GM19397 (cell line): ENCODE data around the gene CD8B.
"Not testable (repeated sequence)": the region's sequence is repeated elsewhere in the genome, so short reads cannot be mapped to it uniquely, and the experiment has no call there.

Source experiments
- ATAC-seq: cut with Tn5 transposase; IDR thresholded peaks from one replicate; pipeline ENCODE4 v1.9.1; 2021; ENCODE audit warnings: mild to moderate bottlenecking, moderate library complexity; ENCODE audit not compliant: unreplicated experiment

Gene CD8B

GRCh38 chr2:86861628-86862379 lies at the start of gene CD8B:
TSS of gene CD8B (minus strand) at chr2:86861886. CDS start at chr2:86861865, 21 bp downstream.
- ATAC-seq, result not testable (repeated sequence)

- not testable (repeated sequence) for ATAC-seq
Observed at GRCh38 chr2:86905868-86906267, 44.2 kb upstream of the CD8B start.

- not testable (repeated sequence) for ATAC-seq
Observed at GRCh38 chr2:86900687-86901086, 39.0 kb upstream of the CD8B start.

GRCh38 chr2:86886026-86886425 lies 24.3 kb upstream of the CD8B start:
- ATAC-seq, result not testable (repeated sequence)

- not testable (repeated sequence) for ATAC-seq
Observed at GRCh38 chr2:86882865-86883264, 21.2 kb upstream of the CD8B start.

GRCh38 chr2:86882118-86882665 lies 20.5 kb upstream of the CD8B start:
- not testable (repeated sequence) for ATAC-seq

- not testable (repeated sequence) for ATAC-seq
Observed at GRCh38 chr2:86878986-86879385, 17.3 kb upstream of the CD8B start.

GRCh38 chr2:86870941-86871340 lies 9.3 kb upstream of the CD8B start:
- not testable (repeated sequence) for ATAC-seq

GRCh38 chr2:86868895-86869468 lies 7.3 kb upstream of the CD8B start:
- ATAC-seq, result not testable (repeated sequence)

- not testable (repeated sequence) for ATAC-seq
Observed at GRCh38 chr2:86862380-86862703, 656 bp upstream of the CD8B start.

GRCh38 chr2:86861175-86861574 lies 511 bp downstream of the CD8B start:
- ATAC-seq, result not testable (repeated sequence)

- ATAC-seq, result not testable (repeated sequence)
Observed at GRCh38 chr2:86860573-86860972, 1.1 kb downstream of the CD8B start.

- ATAC-seq, result not testable (repeated sequence)
Observed at GRCh38 chr2:86857688-86858087, 4.0 kb downstream of the CD8B start.

- ATAC-seq, result not testable (repeated sequence)
Observed at GRCh38 chr2:86856498-86856897, 5.2 kb downstream of the CD8B start.

GRCh38 chr2:86855981-86856380 lies 5.7 kb downstream of the CD8B start:
- not testable (repeated sequence) for ATAC-seq

GRCh38 chr2:86851581-86851980 lies 10.1 kb downstream of the CD8B start:
- not testable (repeated sequence) for ATAC-seq

GRCh38 chr2:86842607-86843234 lies 19.0 kb downstream of the CD8B start:
- ATAC-seq, result not testable (repeated sequence)

GRCh38 chr2:86841330-86841729 lies 20.4 kb downstream of the CD8B start:
- not testable (repeated sequence) for ATAC-seq

GRCh38 chr2:86839871-86840548 lies 21.7 kb downstream of the CD8B start:
- not testable (repeated sequence) for ATAC-seq

GRCh38 chr2:86839455-86839854 lies 22.2 kb downstream of the CD8B start:
- ATAC-seq, result not testable (repeated sequence)

- ATAC-seq, result not testable (repeated sequence)
Observed at GRCh38 chr2:86837714-86838113, 24.0 kb downstream of the CD8B start.
